Measurements from ENCODE around the gene SUSD6. TPM values are rescaled to one million over a fixed set of nuclear protein-coding genes. Genes with fewer than 3 reads are reported as not detected.

The SUSD6 gene
- total RNA-seq, 1 experiment from 2014 or later, result 24.1 TPM

- H3K4me1 ChIP-seq (replicated peaks; ENCODE audit: insufficient read depth), result peaks cover 17% of the 10 kb centered on the region
- TF ChIP-seq CTCF (conservative IDR thresholded peaks at IDR 0.05) (no peak; the same call in 1 of the 2 replicates), EZH2 (IDR thresholded peaks at IDR 0.05; ENCODE audit: low read depth) (no peak)
- ChIA-PET CTCF (no interaction called here), POLR2A (ENCODE audit: unreplicated experiment) (no interaction called here)
- no peaks in the 10 kb centered on the region for H3K9me3 ChIP-seq (ENCODE audit: insufficient read depth, low read depth)
- no peaks in the 10 kb centered on the region for H3K9me2 ChIP-seq (ENCODE audit: insufficient read depth)
- peak overlapping the region; percentile 74; the same call in 1 of the 2 replicates for H3K4me3 ChIP-seq
- no peak for DNase-seq
- no peaks in the 10 kb centered on the region for H4K20me1 ChIP-seq (ENCODE audit: insufficient read depth)
- peaks cover 8% of the 10 kb centered on the region; the same call in 1 of the 2 replicates for H3F3A ChIP-seq (ENCODE audit: insufficient read depth, low read depth)
- H3K4me2 ChIP-seq, result peak overlapping the region; percentile 87
- intact Hi-C loops (cut with micrococcal nuclease; ENCODE audit: unreplicated experiment), result loop anchor here (1.0 to 2.0 kb wide), 3 partner anchors 18 to 104 kb away; no protein-coding TSS in a partner anchor
- TSS peak; percentile 40 for BruUV-seq (replicated peaks)
- no peak overlapping the region for H3K27ac ChIP-seq
- H3K27me3 ChIP-seq (ENCODE audit: insufficient read depth, low read depth), result no peaks in the 10 kb centered on the region
- H2AFZ ChIP-seq, result peak overlapping the region; percentile 85
- no peaks in the 10 kb centered on the region for H3K36me3 ChIP-seq (ENCODE audit: low read depth)
- H3K79me2 ChIP-seq (ENCODE audit: low read depth), result peaks cover 12% of the 10 kb centered on the region; the same call in 1 of the 2 replicates
These were observed 1.4 kb downstream of the SUSD6 start for GRCh38 chr14:69612783-69613130.

DNA sequence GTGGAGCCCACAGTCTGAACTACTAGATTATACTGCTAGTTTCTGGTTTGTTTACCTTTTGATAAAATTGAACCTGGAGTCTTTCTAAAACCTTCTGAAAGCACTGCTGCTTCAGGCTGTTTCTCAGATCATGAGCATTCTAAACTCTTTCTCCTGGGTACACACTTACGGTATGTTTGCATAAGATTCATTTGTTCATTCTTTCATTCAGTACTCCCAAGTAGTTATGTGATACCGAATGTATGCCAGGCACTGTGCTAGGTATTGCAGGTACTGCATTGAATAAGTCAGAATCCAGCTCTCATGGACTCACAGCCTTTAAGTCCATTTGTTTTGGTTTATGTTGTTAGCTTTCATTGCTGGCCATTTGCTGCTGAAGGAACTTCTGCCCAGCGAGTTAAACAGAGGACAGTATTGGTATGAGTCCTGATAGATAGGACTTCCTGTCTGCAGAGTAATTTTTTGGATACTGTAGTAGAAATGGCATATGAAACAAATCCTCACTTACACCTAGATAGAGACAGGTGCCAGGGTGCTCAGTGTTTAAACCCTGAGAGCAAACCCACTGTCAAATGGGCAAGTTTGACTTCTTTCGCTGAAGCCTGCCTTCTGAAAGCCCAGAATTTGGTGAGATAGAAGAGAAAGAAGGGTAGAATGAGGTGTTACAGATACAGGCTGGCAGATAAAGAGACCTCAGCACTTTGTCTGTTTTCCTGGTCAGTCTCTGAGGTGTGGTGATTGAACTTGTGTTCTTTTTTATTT, 2.1 kb downstream of the SUSD6 start:
- Histone ChIP-seq H4K20me1 (ENCODE audit: insufficient read depth) (no peaks in the 10 kb centered on the region), H3K4me1 (replicated peaks; ENCODE audit: insufficient read depth) (peaks cover 17% of the 10 kb centered on the region), H3K9me2 (ENCODE audit: insufficient read depth) (no peaks in the 10 kb centered on the region), H3F3A (ENCODE audit: insufficient read depth, low read depth) (peaks cover 8% of the 10 kb centered on the region; the same call in 1 of the 2 replicates), H3K4me3 (no peak overlapping the region; the same call in 1 of the 2 replicates), H3K36me3 (ENCODE audit: low read depth) (no peaks in the 10 kb centered on the region), H3K27me3 (ENCODE audit: insufficient read depth, low read depth) (no peaks in the 10 kb centered on the region), H3K27ac (no peak overlapping the region), H3K9me3 (ENCODE audit: insufficient read depth, low read depth) (no peaks in the 10 kb centered on the region), H3K4me2 (peak overlapping the region; percentile 87), H2AFZ (no peak overlapping the region), H3K79me2 (ENCODE audit: low read depth) (peaks cover 12% of the 10 kb centered on the region; the same call in 1 of the 2 replicates)
- intact Hi-C loops (cut with micrococcal nuclease; ENCODE audit: unreplicated experiment), result loop anchor here (2.0 kb wide), 2 partner anchors 17 to 103 kb away; no protein-coding TSS in a partner anchor
- DNase-seq, result no peak
- BruUV-seq (replicated peaks), result no TSS peak
- POLR2A ChIA-PET (ENCODE audit: unreplicated experiment), result interaction anchor here (0.5 kb wide), 1 partner anchor 59 kb away, joined by 5 read pairs; no protein-coding TSS in a partner anchor
- CTCF ChIA-PET, result no interaction called here
- TF ChIP-seq CTCF (conservative IDR thresholded peaks at IDR 0.05) (no peak), EZH2 (IDR thresholded peaks at IDR 0.05; ENCODE audit: low read depth) (no peak)

- H3K4me1 ChIP-seq (replicated peaks; ENCODE audit: insufficient read depth), result peaks cover 17% of the 10 kb centered on the region
- no TSS peak for BruUV-seq (replicated peaks)
- H3K4me3 ChIP-seq, result no peak overlapping the region
- ChIA-PET POLR2A (ENCODE audit: unreplicated experiment) (no interaction called here), CTCF (no interaction called here)
- no peak overlapping the region for H2AFZ ChIP-seq
- intact Hi-C loops (cut with micrococcal nuclease; ENCODE audit: unreplicated experiment), result no loop called here
- no peak for TF ChIP-seq CTCF (conservative IDR thresholded peaks at IDR 0.05)
- TF ChIP-seq EZH2 (IDR thresholded peaks at IDR 0.05; ENCODE audit: low read depth), result no peak
- no peak overlapping the region for H3K27ac ChIP-seq
- H3K36me3 ChIP-seq (ENCODE audit: low read depth), result no peaks in the 10 kb centered on the region
- no peaks in the 10 kb centered on the region for H3K9me3 ChIP-seq (ENCODE audit: insufficient read depth, low read depth)
- H4K20me1 ChIP-seq (ENCODE audit: insufficient read depth), result no peaks in the 10 kb centered on the region
- H3K27me3 ChIP-seq (ENCODE audit: insufficient read depth, low read depth), result no peaks in the 10 kb centered on the region
- DNase-seq, result no peak
- H3K9me2 ChIP-seq (ENCODE audit: insufficient read depth), result no peaks in the 10 kb centered on the region
- peaks cover 8% of the 10 kb centered on the region; the same call in 1 of the 2 replicates for H3F3A ChIP-seq (ENCODE audit: insufficient read depth, low read depth)
- H3K79me2 ChIP-seq (ENCODE audit: low read depth), result peaks cover 13% of the 10 kb centered on the region; the same call in 1 of the 2 replicates
- no peak overlapping the region for H3K4me2 ChIP-seq
These were observed 3.2 kb downstream of the SUSD6 start for GRCh38 chr14:69614592-69614991.

Data from PC-9 (cell line).